Parathyroid adenoma (tissue), 2 donors: ENCODE data around the gene NUP153.
"Not testable (repeated sequence)": the region's sequence is repeated elsewhere in the genome, so short reads cannot be mapped to it uniquely, and the experiment has no call there.

Experiments used
- H2AFZ ChIP-seq: fragments of 300-600 bp; sonication (generic); one replicate; pipeline ENCODE4 v1.7.0; 2017; ENCODE audit warnings: antibody characterized with exemption, mild to moderate bottlenecking
- H3K27ac ChIP-seq: fragments of 300-600 bp; sonication (generic); one replicate; pipeline ENCODE4 v1.7.0; 2017
- H3K27me3 ChIP-seq: fragments of 300-600 bp; sonication (generic); one replicate; pipeline ENCODE4 v1.7.0; 2017; ENCODE audit warnings: low read length; ENCODE audit not compliant: control insufficient read depth, insufficient read depth
- H3K36me3 ChIP-seq: fragments of 300-600 bp; sonication (generic); one replicate; pipeline ENCODE4 v1.7.0; 2017; ENCODE audit warnings: low read length; ENCODE audit not compliant: control insufficient read depth, insufficient read depth
- H3K4me1 ChIP-seq: fragments of 300-600 bp; sonication (generic); one replicate; pipeline ENCODE4 v1.7.0; 2017; ENCODE audit warnings: control low read depth
- H3K4me2 ChIP-seq: fragments of 300-600 bp; sonication (generic); one replicate; pipeline ENCODE4 v1.7.0; 2017; ENCODE audit warnings: low read length
- H3K4me3 ChIP-seq: fragments of 300-600 bp; sonication (generic); one replicate; pipeline ENCODE4 v1.7.0; 2017; ENCODE audit warnings: low read depth, low read length
- H3K79me2 ChIP-seq: fragments of 300-600 bp; sonication (generic); one replicate; pipeline ENCODE4 v1.7.0; 2017; ENCODE audit warnings: control low read depth
- H3K9ac ChIP-seq: fragments of 300-600 bp; sonication (generic); one replicate; pipeline ENCODE4 v1.7.0; 2017; ENCODE audit warnings: mild to moderate bottlenecking
- H3K9me3 ChIP-seq: fragments of 300-600 bp; sonication (generic); one replicate; pipeline ENCODE4 v1.7.0; 2017; ENCODE audit warnings: low read length; ENCODE audit not compliant: control insufficient read depth
- TF ChIP-seq, protein P1 (sequence below): fragments of 300-600 bp; sonication (generic); IDR thresholded peaks from one replicate; pipeline ENCODE4 v1.7.0; 2017; ENCODE audit warnings: antibody characterized with exemption, mild to moderate bottlenecking
- donor health status: primary hyperparathyroidism.

NUP153 gene

GRCh38 chr6:17583811-17584210 is 122.9 kb downstream of the NUP153 start:
- H3K79me2 ChIP-seq, result no peaks in the 10 kb centered on the region
- H3K36me3 ChIP-seq, result no peaks in the 10 kb centered on the region
- peak overlapping the region; percentile 85 for H2AFZ ChIP-seq
- no peak overlapping the region for H3K9ac ChIP-seq
- H3K4me2 ChIP-seq, result no peak overlapping the region
- H3K9me3 ChIP-seq, result no peaks in the 10 kb centered on the region
- H3K27ac ChIP-seq, result peak overlapping the region; percentile 88
- H3K4me3 ChIP-seq, result no peak overlapping the region
- H3K4me1 ChIP-seq, result peaks cover 6% of the 10 kb centered on the region
- TF ChIP-seq, protein P1, sequence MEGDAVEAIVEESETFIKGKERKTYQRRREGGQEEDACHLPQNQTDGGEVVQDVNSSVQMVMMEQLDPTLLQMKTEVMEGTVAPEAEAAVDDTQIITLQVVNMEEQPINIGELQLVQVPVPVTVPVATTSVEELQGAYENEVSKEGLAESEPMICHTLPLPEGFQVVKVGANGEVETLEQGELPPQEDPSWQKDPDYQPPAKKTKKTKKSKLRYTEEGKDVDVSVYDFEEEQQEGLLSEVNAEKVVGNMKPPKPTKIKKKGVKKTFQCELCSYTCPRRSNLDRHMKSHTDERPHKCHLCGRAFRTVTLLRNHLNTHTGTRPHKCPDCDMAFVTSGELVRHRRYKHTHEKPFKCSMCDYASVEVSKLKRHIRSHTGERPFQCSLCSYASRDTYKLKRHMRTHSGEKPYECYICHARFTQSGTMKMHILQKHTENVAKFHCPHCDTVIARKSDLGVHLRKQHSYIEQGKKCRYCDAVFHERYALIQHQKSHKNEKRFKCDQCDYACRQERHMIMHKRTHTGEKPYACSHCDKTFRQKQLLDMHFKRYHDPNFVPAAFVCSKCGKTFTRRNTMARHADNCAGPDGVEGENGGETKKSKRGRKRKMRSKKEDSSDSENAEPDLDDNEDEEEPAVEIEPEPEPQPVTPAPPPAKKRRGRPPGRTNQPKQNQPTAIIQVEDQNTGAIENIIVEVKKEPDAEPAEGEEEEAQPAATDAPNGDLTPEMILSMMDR, result no peak
- no peaks in the 10 kb centered on the region for H3K27me3 ChIP-seq

DNA sequence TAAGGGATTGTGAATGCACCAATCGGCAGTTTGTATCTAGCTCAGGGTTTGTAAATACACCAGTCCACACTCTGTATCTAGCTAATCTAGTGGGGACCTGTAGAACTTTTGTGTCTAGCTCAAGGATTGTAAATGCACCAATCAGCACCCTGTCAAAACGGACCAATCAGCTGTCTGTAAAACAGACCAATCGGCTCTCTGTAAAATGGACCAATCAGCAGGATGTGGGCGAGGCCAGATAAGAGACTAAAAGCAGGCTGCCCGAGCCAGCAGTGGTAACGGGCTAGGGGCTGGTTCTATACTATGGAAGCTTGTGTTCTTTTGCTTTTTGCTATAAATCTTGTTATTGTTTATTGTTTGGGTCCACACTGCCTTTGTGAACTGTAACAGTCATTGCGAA is 125.4 kb downstream of the NUP153 start:
- not testable (repeated sequence) for H3K4me3 ChIP-seq, H3K36me3 ChIP-seq, H3K9ac ChIP-seq, H3K79me2 ChIP-seq, H3K27me3 ChIP-seq, H3K9me3 ChIP-seq, H3K4me2 ChIP-seq, H3K4me1 ChIP-seq
- Histone ChIP-seq H3K27ac (peak overlapping the region; percentile 72), H2AFZ (peak overlapping the region; percentile 91)

DNA sequence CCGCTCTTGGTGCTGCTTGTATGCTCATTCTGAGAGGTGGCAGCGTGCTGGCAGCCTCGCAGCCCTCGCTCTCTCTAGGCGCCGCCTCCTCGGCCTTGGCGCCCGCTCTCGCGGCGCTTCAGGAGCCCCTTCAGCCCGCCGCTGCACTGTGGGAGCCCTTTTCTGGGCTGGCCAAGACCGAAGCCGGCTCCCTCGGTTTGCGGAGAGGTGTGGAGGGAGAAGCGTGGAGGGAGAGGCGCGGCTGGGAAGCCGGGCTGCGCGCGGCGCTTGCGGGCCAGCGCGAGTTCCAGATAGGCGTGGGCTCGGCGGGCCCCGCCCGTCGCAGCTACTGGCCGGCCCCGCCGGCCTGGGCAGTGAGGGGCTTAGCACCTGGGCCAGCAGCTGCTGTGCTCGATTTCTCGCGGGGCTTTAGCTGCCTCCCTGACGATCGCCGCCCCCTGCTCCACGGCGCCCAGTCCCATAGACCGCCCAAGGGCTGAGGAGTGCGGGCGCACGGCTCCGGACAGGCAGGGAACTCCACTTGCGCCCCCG is 126.1 kb downstream of the NUP153 start:
- H3K36me3 ChIP-seq, result no peaks in the 10 kb centered on the region
- TF ChIP-seq, protein P1, result no peak
- peak overlapping the region; percentile 91 for H2AFZ ChIP-seq
- H3K4me1 ChIP-seq, result peaks cover 6% of the 10 kb centered on the region
- H3K27me3 ChIP-seq, result no peaks in the 10 kb centered on the region
- H3K4me2 ChIP-seq, result peak overlapping the region; percentile 69
- no peaks in the 10 kb centered on the region for H3K9me3 ChIP-seq
- peak overlapping the region; percentile 72 for H3K27ac ChIP-seq
- no peak overlapping the region for H3K9ac ChIP-seq
- no peaks in the 10 kb centered on the region for H3K79me2 ChIP-seq
- H3K4me3 ChIP-seq, result peak overlapping the region; percentile 57

- H3K27me3 ChIP-seq, result no peaks in the 10 kb centered on the region
- H3K9me3 ChIP-seq, result no peaks in the 10 kb centered on the region
- TF ChIP-seq, protein P1, result no peak
- H3K36me3 ChIP-seq, result no peaks in the 10 kb centered on the region
- H3K4me3 ChIP-seq, result no peak overlapping the region
- no peak overlapping the region for H3K27ac ChIP-seq
- no peaks in the 10 kb centered on the region for H3K4me1 ChIP-seq
- H3K9ac ChIP-seq, result no peak overlapping the region
- no peak overlapping the region for H3K4me2 ChIP-seq
- H2AFZ ChIP-seq, result no peak overlapping the region
- no peaks in the 10 kb centered on the region for H3K79me2 ChIP-seq
Measured at GRCh38 chr6:17577059-17577458, 129.7 kb downstream of the NUP153 start.

DNA sequence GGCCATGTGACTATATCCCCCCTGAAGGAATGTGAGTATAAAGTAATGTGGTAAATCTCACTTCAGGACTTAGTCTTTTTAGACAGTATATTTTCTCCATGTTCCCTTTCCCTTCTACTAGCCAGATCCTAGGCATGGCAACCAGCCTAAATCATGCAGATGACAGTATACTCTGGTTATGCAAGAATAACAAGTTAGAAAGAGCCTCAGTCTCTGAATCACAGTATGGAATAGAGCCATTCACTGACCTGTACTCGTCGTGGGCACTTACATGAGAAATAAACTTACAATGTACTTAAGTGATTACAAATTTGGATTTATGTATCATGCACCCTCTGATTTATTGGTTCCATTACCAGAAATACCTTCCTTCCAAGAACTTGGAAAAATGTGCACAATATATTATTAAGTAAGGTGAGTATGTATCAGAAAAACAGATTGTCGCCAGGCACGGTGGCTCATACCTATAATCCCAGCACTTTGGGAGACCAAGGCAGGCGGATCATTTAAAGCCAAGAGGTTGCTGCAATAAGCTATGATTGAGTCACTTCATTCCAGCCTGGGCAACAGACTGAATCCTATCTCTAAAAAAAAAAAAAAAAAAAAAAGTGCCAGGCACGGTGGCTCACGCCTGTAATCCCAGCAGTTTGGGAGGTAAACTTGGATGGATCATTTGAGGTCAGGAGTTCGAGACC is 131.7 kb downstream of the NUP153 start:
- Histone ChIP-seq H3K79me2 (no peaks in the 10 kb centered on the region), H3K4me2 (no peak overlapping the region), H3K27ac (no peak overlapping the region), H3K9ac (no peak overlapping the region), H3K27me3 (no peaks in the 10 kb centered on the region), H3K4me3 (no peak overlapping the region), H3K4me1 (no peaks in the 10 kb centered on the region), H3K9me3 (no peaks in the 10 kb centered on the region), H2AFZ (no peak overlapping the region), H3K36me3 (no peaks in the 10 kb centered on the region)
- TF ChIP-seq, protein P1, result no peak
